ENCODE results near the gene HIPK2.

DNA sequence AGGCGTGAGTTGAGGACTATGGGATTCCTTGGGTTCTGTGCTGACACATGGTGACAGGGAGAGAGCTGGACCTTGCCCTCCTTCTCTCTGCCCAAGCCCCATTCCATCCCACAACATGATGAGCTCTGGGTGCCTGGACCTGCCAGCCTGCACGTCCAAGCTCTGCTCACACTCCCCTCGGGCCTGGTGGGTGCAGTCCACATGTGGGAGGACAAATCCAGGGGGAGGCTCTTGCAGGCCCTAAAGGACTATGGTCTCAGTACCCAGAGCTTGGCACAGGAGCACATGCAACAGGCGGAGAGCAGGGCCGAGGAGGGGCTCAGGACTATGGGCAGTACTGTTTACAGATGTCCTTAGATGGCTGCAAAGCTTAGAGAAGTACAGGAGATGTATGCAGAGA, 162.9 kb downstream of the HIPK2 start:
- TF ChIP-seq, protein P1, sequence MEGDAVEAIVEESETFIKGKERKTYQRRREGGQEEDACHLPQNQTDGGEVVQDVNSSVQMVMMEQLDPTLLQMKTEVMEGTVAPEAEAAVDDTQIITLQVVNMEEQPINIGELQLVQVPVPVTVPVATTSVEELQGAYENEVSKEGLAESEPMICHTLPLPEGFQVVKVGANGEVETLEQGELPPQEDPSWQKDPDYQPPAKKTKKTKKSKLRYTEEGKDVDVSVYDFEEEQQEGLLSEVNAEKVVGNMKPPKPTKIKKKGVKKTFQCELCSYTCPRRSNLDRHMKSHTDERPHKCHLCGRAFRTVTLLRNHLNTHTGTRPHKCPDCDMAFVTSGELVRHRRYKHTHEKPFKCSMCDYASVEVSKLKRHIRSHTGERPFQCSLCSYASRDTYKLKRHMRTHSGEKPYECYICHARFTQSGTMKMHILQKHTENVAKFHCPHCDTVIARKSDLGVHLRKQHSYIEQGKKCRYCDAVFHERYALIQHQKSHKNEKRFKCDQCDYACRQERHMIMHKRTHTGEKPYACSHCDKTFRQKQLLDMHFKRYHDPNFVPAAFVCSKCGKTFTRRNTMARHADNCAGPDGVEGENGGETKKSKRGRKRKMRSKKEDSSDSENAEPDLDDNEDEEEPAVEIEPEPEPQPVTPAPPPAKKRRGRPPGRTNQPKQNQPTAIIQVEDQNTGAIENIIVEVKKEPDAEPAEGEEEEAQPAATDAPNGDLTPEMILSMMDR (IDR thresholded peaks at IDR 0.05), result no peak
- TF ChIP-seq POLR2A (IDR thresholded peaks at IDR 0.05), result no peak
